ENCODE measurements around the gene DCD.
A peak's percentile ranks its signal among the peaks of the same experiment; 100 is the strongest.

Gene DCD

GRCh38 chr12:54658306-54659264 lies 10.4 kb upstream of the DCD start:
- TF ChIP-seq CTCF (IDR thresholded peaks at IDR 0.05; ENCODE audit: poor library complexity, severe bottlenecking): peak; percentile 16
- DNase-seq (ENCODE audit: low spot score) (no peak), ATAC-seq (ENCODE audit: low read depth) (0 out of 3 replicates have a peak, but pooled peaks have one; percentile 21)
- Histone ChIP-seq H3K27ac (ENCODE audit: poor library complexity, severe bottlenecking) (no peak overlapping the region), H3K36me3 (ENCODE audit: low read depth) (no peaks in the 10 kb centered on the region), H3K4me3 (ENCODE audit: severe bottlenecking) (no peak overlapping the region), H3K4me1 (ENCODE audit: insufficient read depth, poor library complexity, severe bottlenecking) (no peaks in the 10 kb centered on the region), H3K27me3 (ENCODE audit: insufficient read depth, poor library complexity, severe bottlenecking) (peaks cover 7% of the 10 kb centered on the region), H3K9me3 (ENCODE audit: severe bottlenecking) (no peaks in the 10 kb centered on the region)

GRCh38 chr12:54657105-54657607 lies 9.0 kb upstream of the DCD start:
- DNase-seq (ENCODE audit: low spot score) (no peak), ATAC-seq (ENCODE audit: low read depth) (no peak)
- no peaks in the 10 kb centered on the region for H3K36me3 ChIP-seq (ENCODE audit: low read depth)
- H3K9me3 ChIP-seq (ENCODE audit: severe bottlenecking): no peaks in the 10 kb centered on the region
- no peaks in the 10 kb centered on the region for H3K4me1 ChIP-seq (ENCODE audit: insufficient read depth, poor library complexity, severe bottlenecking)
- no peak overlapping the region for H3K27ac ChIP-seq (ENCODE audit: poor library complexity, severe bottlenecking)
- peaks cover 7% of the 10 kb centered on the region for H3K27me3 ChIP-seq (ENCODE audit: insufficient read depth, poor library complexity, severe bottlenecking)
- no peak for TF ChIP-seq CTCF (IDR thresholded peaks at IDR 0.05; ENCODE audit: poor library complexity, severe bottlenecking)
- no peak overlapping the region for H3K4me3 ChIP-seq (ENCODE audit: severe bottlenecking)

- no peaks in the 10 kb centered on the region for H3K36me3 ChIP-seq (ENCODE audit: low read depth)
- TF ChIP-seq CTCF (IDR thresholded peaks at IDR 0.05; ENCODE audit: poor library complexity, severe bottlenecking): no peak
- no peak overlapping the region for H3K4me3 ChIP-seq (ENCODE audit: severe bottlenecking)
- H3K27ac ChIP-seq (ENCODE audit: poor library complexity, severe bottlenecking): no peak overlapping the region
- peaks cover 7% of the 10 kb centered on the region for H3K27me3 ChIP-seq (ENCODE audit: insufficient read depth, poor library complexity, severe bottlenecking)
- ATAC-seq (ENCODE audit: low read depth): no peak
- no peak for DNase-seq (ENCODE audit: low spot score)
- H3K4me1 ChIP-seq (ENCODE audit: insufficient read depth, poor library complexity, severe bottlenecking): no peaks in the 10 kb centered on the region
- H3K9me3 ChIP-seq (ENCODE audit: severe bottlenecking): no peaks in the 10 kb centered on the region
Observed at GRCh38 chr12:54654926-54655325, 6.8 kb upstream of the DCD start.

GRCh38 chr12:54653025-54653424 lies 4.9 kb upstream of the DCD start:
- no peak for TF ChIP-seq CTCF (IDR thresholded peaks at IDR 0.05; ENCODE audit: poor library complexity, severe bottlenecking)
- ATAC-seq (ENCODE audit: low read depth) (no peak), DNase-seq (ENCODE audit: low spot score) (no peak)
- Histone ChIP-seq H3K27me3 (ENCODE audit: insufficient read depth, poor library complexity, severe bottlenecking) (peaks cover 7% of the 10 kb centered on the region), H3K4me1 (ENCODE audit: insufficient read depth, poor library complexity, severe bottlenecking) (no peaks in the 10 kb centered on the region), H3K9me3 (ENCODE audit: severe bottlenecking) (no peaks in the 10 kb centered on the region), H3K4me3 (ENCODE audit: severe bottlenecking) (no peak overlapping the region), H3K36me3 (ENCODE audit: low read depth) (no peaks in the 10 kb centered on the region), H3K27ac (ENCODE audit: poor library complexity, severe bottlenecking) (no peak overlapping the region)

GRCh38 chr12:54650889-54651288 lies 2.7 kb upstream of the DCD start:
- Histone ChIP-seq H3K36me3 (ENCODE audit: low read depth) (no peaks in the 10 kb centered on the region), H3K27me3 (ENCODE audit: insufficient read depth, poor library complexity, severe bottlenecking) (peaks cover 9% of the 10 kb centered on the region), H3K4me3 (ENCODE audit: severe bottlenecking) (no peak overlapping the region), H3K27ac (ENCODE audit: poor library complexity, severe bottlenecking) (no peak overlapping the region), H3K4me1 (ENCODE audit: insufficient read depth, poor library complexity, severe bottlenecking) (no peaks in the 10 kb centered on the region), H3K9me3 (ENCODE audit: severe bottlenecking) (no peaks in the 10 kb centered on the region)
- ATAC-seq (ENCODE audit: low read depth) (no peak), DNase-seq (ENCODE audit: low spot score) (no peak)
- TF ChIP-seq CTCF (IDR thresholded peaks at IDR 0.05; ENCODE audit: poor library complexity, severe bottlenecking): no peak

Data from RWPE2 (cell line).